T47D (cell line): ENCODE data around the gene RFNG.
A peak's percentile ranks its signal among the peaks of the same experiment; 100 is the strongest.

ENCODE experiments used
- DNase-seq, 2 experiments: peaks; one replicate each; pipeline versions ENCODE4 v3.0.0 to v3.0.0-alpha.2; 2011 to 2012; ENCODE audit warnings: low read depth in 1 of 2, low spot score in 1 of 2
- JUND ChIP-seq: IDR thresholded peaks from 2 replicates; pipeline ENCODE4 v1.6.1; 2012; ENCODE audit warnings: low read depth
- in situ Hi-C: cut with HindIII; loops from 2 replicates; pipeline ENCODE4 v1.10.0; 2016; ENCODE audit warnings: low sequenced_read_pairs, low pct_unique_long_range_greater_than_20kb

The RFNG gene

DNA sequence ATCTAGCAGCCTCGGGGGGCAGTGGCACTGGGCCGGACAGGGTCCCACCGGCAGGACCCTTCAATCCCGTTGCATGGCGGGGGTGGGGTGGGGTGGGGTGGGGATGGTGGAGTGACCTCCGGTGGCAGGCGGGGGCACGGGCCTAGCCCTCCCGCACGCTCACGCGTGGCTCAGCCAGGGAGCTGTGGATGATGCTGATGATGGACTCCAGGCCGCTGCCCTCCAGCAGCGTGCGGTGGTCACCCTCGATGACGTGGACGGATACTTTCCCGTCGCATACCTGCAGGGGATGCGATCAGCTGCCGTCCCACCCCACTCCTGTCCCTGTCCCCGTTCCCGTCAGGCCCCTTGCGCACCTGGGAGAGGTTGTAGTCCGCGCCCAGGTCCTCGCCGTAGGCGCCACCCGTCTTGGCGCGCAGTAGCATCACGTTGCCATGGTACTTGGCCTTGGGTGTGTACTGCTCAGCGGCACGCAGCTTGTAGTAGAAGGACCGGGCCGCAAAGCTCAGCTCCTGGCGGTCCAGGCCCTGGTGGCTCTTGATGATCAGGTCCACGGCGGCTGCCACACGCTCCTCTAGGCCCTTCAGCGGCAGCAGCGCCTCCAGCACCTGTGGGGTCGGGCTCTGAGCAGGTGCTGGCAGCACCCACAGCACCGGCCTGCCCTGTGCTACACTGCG lies 27.5 kb upstream of the RFNG start:
- DNase-seq, result no peak
- no peak for TF ChIP-seq JUND
- in situ Hi-C loops, result no loop called here

GRCh38 chr17:82078433-82078832 lies 26.8 kb upstream of the RFNG start:
- DNase-seq, result no peak
- in situ Hi-C loops, result no loop called here
- no peak for TF ChIP-seq JUND

DNA sequence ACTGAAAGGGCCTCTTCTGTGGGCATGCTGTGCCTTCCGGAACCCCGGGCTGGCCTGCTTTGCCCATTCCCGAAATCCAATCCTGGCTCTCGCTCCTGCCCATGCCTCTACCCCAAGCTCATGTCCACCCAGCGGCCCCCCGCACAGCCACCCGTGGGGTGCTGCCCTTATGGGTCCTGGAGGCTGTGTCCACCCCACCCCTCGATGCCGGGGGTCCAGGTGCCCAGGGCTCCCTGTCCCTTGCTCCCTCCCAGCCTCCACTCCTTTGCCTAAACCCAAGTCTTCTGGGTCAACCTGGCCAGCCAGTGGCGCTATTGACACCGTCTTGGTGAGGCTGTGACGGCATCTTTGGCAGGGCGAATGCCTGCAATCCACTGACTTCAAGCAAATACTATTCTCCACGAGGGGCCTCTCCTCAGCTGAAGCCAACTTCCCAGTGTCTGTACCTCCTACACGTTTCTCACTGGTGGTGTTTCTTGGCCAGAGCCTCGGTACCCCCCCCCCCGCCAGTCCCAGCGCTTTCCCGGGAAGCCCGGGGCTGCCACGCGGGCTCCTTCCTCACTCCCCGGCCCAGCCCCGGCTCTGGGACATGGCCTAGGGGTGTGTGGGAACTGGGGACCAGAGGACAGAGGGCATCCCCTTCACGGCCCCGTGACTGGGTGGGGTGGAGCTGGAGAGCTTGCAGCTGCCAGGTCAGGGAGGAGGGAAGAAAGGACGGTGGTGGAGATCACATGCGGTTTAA lies 26.2 kb upstream of the RFNG start:
- TF ChIP-seq JUND, result no peak
- DNase-seq, result peak in 1 of 2 experiments; percentile 48
- in situ Hi-C loops, result no loop called here

DNA sequence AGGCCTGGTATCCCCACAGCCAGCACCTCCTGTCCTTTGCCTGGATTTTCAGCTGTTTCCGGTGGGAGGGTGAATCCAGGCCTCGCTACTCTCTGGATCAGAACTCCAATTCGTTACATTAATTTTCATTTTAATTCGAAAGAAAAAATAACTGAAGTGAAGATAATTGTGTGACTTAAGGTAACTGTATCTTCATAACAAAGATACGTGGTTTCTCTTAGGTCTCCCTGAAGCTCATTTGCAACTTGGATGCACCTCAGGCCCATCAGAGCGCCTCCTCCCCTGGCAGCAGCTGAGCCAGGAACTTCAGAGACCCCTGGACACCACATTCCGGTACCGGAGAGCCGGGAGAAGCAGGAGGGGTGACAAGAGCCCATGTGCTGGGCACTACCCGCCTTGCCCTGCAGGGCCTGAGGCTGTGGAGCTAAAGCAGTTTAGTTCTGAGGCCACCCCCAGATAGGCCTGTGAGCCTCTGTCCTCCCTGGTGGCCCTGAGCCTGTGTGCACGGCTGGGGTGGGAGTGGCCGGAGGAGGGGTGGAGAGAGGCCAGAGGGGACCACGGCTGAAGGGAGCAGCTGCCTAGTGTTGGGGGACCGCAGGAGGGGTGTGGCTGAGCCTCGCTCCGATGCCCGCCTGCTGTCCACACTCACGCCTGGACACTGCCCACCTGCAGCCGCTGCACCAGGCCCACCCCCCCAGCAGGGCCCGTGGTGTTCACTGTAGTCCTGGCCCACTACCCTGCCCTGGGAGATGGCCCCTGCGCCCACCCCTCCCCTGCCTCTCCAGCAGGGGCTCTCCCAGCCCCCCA lies 25.4 kb upstream of the RFNG start:
- in situ Hi-C loops, result no loop called here
- TF ChIP-seq JUND, result no peak

DNA sequence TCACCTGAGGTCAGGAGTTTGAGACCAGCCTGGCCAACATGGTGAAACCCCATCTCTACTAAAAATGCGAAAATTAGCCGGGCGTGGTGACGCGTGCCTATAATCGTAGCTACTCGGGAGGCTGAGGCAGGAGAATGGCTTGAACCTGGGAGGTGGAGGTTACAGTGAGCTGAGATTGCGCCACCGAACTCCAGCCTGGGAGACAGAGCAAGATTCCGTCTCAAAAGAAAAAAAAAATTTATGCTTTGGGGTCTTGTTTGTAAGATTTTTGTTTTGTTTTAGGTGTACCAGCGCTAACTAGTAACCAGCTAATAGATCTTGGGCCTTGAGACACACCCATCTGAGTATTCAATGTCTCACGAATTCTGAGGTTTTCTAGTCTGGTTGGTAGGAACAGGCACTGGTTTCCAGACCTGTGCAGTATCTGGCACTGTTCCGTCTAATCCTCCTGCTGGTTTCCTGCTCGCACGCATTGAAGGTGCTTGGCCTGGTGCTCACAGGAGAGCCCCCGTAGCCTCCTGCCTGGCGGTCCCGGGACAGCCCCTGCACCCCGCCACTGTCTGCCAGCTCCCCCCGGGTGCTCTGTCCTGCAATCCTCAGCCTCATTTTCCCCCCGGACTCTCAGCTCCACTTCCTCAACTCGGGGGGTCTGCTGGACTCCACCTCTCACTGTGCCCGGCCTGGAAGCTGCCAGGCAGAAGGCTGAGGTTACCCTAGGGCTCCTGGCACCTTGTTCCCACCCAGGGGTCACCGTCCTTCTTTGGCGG lies 24.6 kb upstream of the RFNG start:
- 0 out of 2 replicates have a peak, but pooled peaks have one; percentile 24 for TF ChIP-seq JUND
- in situ Hi-C loops, result no loop called here
- DNase-seq, result peak in 1 of 2 experiments; percentile 48

More for the DNA sequence above, 25.4 kb upstream of the RFNG start:
- DNase-seq, result no peak

DNA sequence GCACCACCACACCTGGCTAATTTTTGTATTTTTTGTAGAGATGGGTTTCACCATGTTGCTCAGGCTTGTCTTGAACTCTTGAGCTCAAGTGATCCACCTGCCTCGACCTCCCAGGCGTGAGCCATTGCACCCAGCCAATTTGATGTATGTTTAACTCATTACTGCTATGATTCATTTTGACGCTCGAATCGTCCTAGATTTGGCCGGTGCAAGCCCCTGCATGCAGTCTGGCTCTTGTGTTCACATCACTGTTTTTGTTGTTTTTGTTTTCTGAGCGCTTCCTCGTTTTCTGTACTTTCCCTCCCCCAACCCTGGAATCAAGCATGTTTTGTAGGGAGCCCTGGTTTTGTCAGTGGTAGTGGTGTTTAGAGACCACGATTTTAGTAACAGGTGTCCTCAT lies 21.8 kb upstream of the RFNG start:
- TF ChIP-seq JUND, result no peak
- in situ Hi-C loops, result no loop called here
- DNase-seq, result no peak

DNA sequence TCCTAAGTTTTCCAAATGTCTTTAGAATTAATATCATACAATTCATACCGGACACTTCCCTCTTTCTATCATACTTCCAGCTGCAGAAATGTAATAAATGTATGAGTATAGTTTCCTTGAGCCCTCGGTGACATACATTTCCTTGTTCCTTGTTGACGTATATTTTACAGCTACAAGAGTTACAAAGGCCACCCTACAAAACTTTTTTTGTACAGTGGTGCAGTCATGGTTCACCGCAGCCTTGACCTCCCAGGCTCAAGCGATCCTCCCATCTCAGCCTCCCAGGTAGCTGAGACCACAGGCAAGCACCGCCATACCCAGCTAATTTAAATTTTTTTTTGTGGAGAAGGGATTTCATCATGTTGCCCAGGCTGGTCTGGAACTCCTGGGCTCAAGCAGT lies 21.2 kb upstream of the RFNG start:
- in situ Hi-C loops, result no loop called here
- TF ChIP-seq JUND, result no peak
- no peak for DNase-seq

- in situ Hi-C loops, result no loop called here
- no peak for DNase-seq
- no peak for TF ChIP-seq JUND
Measured at GRCh38 chr17:82070611-82071010, 19.0 kb upstream of the RFNG start.

GRCh38 chr17:82065638-82066303 lies 14.2 kb upstream of the RFNG start, which contains the start of gene DUS1L:
Gene DUS1L, minus strand, starts transcription at chr17:82065804. Its CDS starts 745 bp downstream, at chr17:82065059.
- peak; percentile 70 to 75 for DNase-seq
- in situ Hi-C loops, result no loop called here
- TF ChIP-seq JUND, result no peak

DNA sequence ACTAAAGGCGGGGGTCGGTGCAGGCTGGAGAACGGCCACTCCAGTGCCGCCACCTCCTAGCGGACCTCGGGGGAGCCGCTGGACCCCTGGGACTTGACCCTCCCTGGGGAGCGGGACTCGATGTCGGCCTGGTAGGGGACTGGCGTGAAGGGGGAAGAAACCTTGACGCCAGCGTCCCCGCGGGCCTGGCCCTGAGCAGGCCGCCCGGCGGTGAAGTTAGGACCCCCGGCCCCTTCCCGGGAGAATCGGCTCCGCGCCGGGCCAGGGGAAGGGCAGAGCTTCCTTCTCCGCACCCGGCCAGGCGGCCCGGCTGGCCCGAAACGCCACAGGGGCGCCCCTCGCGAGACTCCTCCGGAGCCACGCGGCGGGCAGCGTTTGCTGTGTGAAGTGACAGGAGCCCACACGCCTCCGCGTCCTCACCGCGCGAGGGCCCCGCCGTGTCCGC lies 13.6 kb upstream of the RFNG start:
- no peak for TF ChIP-seq JUND
- peak; percentile 49 to 64 for DNase-seq
- in situ Hi-C loops, result no loop called here

DNA sequence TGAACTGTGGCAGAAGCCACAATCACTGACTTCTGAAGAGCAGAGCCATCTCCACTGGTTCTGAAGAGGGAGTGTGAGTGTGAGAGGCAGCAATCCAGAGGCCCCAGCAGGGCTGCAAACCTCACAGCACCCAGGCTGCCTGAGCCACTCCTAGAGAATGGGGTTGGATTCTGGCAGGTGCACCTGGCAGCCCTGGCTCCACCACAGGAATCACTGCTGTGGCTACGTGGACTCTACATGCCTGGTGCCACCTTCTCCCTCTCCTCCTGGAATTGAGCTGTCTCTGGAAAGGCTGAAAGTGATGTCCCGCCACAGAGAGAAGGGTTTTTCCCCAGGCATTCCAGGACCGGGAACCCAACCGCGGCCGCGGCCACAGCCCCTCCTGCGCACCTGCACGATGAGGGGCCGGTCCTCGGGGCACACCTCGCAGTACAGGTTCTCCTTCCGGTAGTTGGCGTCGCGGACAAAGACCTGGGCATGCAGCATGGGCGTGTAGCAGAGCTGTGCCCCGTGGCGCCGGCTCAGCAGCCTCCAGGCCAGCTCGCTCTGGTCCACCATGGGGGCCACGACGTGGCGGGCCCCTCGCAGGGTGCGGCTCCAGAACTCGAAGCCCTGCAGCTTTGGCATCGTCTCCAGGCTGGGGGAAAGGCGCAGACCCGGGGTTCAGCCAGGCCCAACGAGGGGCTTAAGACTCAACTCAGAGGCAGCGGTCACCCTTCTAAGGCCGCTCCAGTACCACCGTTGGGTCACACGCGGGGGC lies 13.0 kb upstream of the RFNG start:
- in situ Hi-C loops, result no loop called here
- no peak for DNase-seq

More for the DNA sequence above, 13.0 kb upstream of the RFNG start:
- no peak for TF ChIP-seq JUND
